ENCODE results near the gene SMR3A.

DNA sequence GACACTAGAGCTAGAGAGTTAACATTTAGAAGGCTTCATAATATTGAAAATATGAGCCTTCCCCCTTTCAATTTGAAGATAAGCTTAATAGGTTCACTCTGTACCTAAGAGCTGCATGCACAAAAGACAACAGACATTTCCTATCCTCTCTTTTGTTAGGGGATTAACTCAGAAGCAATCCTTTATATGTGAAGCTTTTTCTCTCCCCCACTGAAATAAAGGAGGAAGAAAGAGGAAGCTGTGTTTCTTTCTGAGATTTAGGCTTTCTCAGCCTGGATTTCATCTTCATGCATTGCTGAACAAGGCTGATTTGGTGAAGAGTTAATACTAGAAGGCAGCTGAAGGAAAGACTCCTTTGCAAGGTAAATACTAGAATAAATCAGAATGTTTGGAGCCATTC is 46.8 kb upstream of the SMR3A start:
- TF ChIP-seq CTCF (IDR thresholded peaks at IDR 0.05) = no peak
- TF ChIP-seq POLR2A (IDR thresholded peaks at IDR 0.05) = no peak
